ENCODE measurements around the gene GIGYF2. TPM values are rescaled to one million over a fixed set of nuclear protein-coding genes. Genes with fewer than 3 reads are reported as not detected.
A peak's percentile ranks its signal among the peaks of the same experiment; 100 is the strongest.

The GIGYF2 gene
- total and polyA plus RNA-seq, 2 of the 13 experiments (the other 11 are each of a cell fraction or from before 2014, with no cell fraction given) = 44.9 to 73.5 TPM

GRCh38 chr2:232900811-232901735 lies 203.9 kb downstream of the GIGYF2 start:
- DNase-seq (ENCODE audit: low spot score) (no peak), ATAC-seq (no peak; the same call in 2 of the 3 replicates), FAIRE-seq (no peak)
- WGBS (ENCODE audit: low lambda C conversion rate) = 92% methylated on average over 43 of the region's 43 CpGs
- POLR2A ChIA-PET = interaction anchor here (0.5 kb wide), 1 partner anchor 112 kb away, joined by 3 read pairs; the partner anchor contains the start of gene NGEF
- Histone ChIP-seq H2AFZ (ENCODE audit: low read length) (no peak overlapping the region), H3K4me3 (replicated peaks in 1 of 3; ENCODE audit: insufficient read depth in 1 of 3, low read depth in 2 of 3, low read length in 3 of 3) (no peak overlapping the region), H3K36me3 (replicated peaks in 1 of 2; ENCODE audit: control insufficient read depth in 1 of 2, insufficient read depth in 2 of 2, low read length in 2 of 2) (peaks cover 2 to 4% of the 10 kb centered on the region in 2 experiments; a peak in 3 of 5 replicates), H3K27me3 (ENCODE audit: control insufficient read depth in 1 of 2, insufficient read depth in 2 of 2, low read length in 2 of 2) (no peaks in the 10 kb centered on the region), H3K27ac (ENCODE audit: extremely low read length, insufficient read depth, low read length) (no peak overlapping the region), H3K4me1 (ENCODE audit: insufficient read depth, low read length) (no peaks in the 10 kb centered on the region), H4K20me1 (ENCODE audit: insufficient read depth, low read length) (no peaks in the 10 kb centered on the region), H3K79me2 (ENCODE audit: insufficient read depth, low read length) (no peaks in the 10 kb centered on the region), H3K9ac (ENCODE audit: insufficient read depth, low read depth, low read length) (no peak overlapping the region), H3K9me3 (ENCODE audit: low read length) (no peaks in the 10 kb centered on the region), H3K4me2 (ENCODE audit: low read depth, low read length) (no peak overlapping the region)
- BruUV-seq (replicated peaks) = no TSS peak
- intact Hi-C loops (cut with micrococcal nuclease; ENCODE audit: unreplicated experiment) = no loop called here
- in situ Hi-C loops (cut with HindIII; ENCODE audit: extremely low pct_ligation_motif_present, low pct_unique_long_range_greater_than_20kb) = no loop called here
- TF ChIP-seq, protein P1, sequence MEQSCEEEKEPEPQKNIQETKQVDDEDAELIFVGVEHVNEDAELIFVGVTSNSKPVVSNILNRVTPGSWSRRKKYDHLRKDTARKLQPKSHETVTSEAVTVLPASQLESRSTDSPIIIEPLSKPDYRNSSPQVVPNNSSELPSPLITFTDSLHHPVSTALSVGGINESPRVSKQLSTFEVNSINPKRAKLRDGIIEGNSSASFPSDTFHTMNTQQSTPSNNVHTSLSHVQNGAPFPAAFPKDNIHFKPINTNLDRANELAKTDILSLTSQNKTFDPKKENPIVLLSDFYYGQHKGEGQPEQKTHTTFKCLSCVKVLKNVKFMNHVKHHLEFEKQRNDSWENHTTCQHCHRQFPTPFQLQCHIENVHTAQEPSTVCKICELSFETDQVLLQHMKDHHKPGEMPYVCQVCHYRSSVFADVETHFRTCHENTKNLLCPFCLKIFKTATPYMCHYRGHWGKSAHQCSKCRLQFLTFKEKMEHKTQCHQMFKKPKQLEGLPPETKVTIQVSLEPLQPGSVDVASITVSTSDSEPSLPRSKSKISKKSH (CRISPR knock-in tag; IDR thresholded peaks at IDR 0.05; ENCODE audit: borderline replicate concordance) = 0 out of 2 replicates have a peak, but pooled peaks have one; percentile 13
- TF ChIP-seq RXRA (CRISPR knock-in tag; IDR thresholded peaks at IDR 0.05) (0 out of 2 replicates have a peak, but pooled peaks have one; percentile 8), ARNTL (CRISPR knock-in tag; IDR thresholded peaks at IDR 0.05) (no peak)
- CTCF ChIA-PET (ENCODE audit: low intra/inter-chr PET ratio, low total read pairs) = no interaction called here
